ENCODE results near the gene MACROD2. TPM values are rescaled to one million over a fixed set of nuclear protein-coding genes. Genes with fewer than 3 reads are reported as not detected.

Gene MACROD2
- total RNA-seq, 4 donors from 2014 or later: 2.9 to 11.3 (median 8.0) TPM

- no peak for TF ChIP-seq CTCF (IDR thresholded peaks at IDR 0.05; ENCODE audit: low read depth)
These were observed 2048.6 kb downstream of the MACROD2 start for GRCh38 chr20:16043931-16044330.

- no peak for TF ChIP-seq CTCF (IDR thresholded peaks at IDR 0.05; ENCODE audit: low read depth)
These were observed 2053.6 kb downstream of the MACROD2 start for GRCh38 chr20:16048876-16049275.

- TF ChIP-seq CTCF (IDR thresholded peaks at IDR 0.05; ENCODE audit: low read depth): no peak
These were observed 2054.3 kb downstream of the MACROD2 start for GRCh38 chr20:16049529-16050093.

GRCh38 chr20:16050366-16050765, 2055.1 kb downstream of the MACROD2 start:
- TF ChIP-seq CTCF (IDR thresholded peaks at IDR 0.05; ENCODE audit: low read depth): no peak

GRCh38 chr20:16051968-16052367, 2056.7 kb downstream of the MACROD2 start:
- no peak for TF ChIP-seq CTCF (IDR thresholded peaks at IDR 0.05; ENCODE audit: low read depth)

GRCh38 chr20:16052456-16052855, 2057.1 kb downstream of the MACROD2 start:
- TF ChIP-seq CTCF (IDR thresholded peaks at IDR 0.05; ENCODE audit: low read depth): no peak

- TF ChIP-seq CTCF (IDR thresholded peaks at IDR 0.05; ENCODE audit: low read depth): no peak
These were observed 2059.7 kb downstream of the MACROD2 start for GRCh38 chr20:16054985-16055384.

All from subcutaneous adipose tissue (tissue), 4 donors.